Mammary epithelial cell (primary cell): ENCODE data around the gene CDH4.

Experiments
- EZH2 ChIP-seq: IDR thresholded peaks from 2 replicates; pipeline ENCODE4 v1.6.1; 2012; ENCODE audit warnings: low read length, inconsistent platforms, borderline replicate concordance
- TF ChIP-seq, protein P1 (sequence below), 2 donors: IDR thresholded peaks in 1 of 2; conservative IDR thresholded peaks in 1 of 2; 2 replicates each; pipeline ENCODE4 v1.5.1; 2011 to 2012; ENCODE audit warnings: inconsistent platforms in 2 of 2, low read length in 2 of 2, mild to moderate bottlenecking in 2 of 2, control low read depth in 1 of 2, low read depth in 1 of 2; ENCODE audit not compliant: insufficient read depth in 1 of 2; ENCODE audit errors: extremely low read depth in 1 of 2

DNA sequence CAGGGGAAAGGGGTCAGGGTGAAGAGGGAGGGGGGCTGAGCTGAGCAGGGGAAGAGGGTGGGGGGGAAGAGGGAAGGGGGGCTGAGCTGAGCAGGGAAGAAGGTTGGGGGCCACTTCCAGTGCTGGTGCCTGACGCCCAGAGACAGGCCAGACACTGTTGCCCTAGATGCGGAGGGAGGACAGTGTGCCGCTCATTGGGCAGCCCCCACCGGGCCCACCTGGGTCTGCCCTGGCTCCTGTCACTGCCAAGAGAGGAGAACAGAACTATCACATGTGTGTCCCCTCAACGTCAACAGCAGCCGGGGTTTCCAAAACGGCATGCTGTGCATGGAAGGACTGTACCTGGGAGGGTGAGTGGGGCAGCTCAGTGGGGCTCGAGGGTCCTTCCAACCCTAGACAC lies 342.1 kb downstream of the CDH4 start:
- TF ChIP-seq, protein P1, sequence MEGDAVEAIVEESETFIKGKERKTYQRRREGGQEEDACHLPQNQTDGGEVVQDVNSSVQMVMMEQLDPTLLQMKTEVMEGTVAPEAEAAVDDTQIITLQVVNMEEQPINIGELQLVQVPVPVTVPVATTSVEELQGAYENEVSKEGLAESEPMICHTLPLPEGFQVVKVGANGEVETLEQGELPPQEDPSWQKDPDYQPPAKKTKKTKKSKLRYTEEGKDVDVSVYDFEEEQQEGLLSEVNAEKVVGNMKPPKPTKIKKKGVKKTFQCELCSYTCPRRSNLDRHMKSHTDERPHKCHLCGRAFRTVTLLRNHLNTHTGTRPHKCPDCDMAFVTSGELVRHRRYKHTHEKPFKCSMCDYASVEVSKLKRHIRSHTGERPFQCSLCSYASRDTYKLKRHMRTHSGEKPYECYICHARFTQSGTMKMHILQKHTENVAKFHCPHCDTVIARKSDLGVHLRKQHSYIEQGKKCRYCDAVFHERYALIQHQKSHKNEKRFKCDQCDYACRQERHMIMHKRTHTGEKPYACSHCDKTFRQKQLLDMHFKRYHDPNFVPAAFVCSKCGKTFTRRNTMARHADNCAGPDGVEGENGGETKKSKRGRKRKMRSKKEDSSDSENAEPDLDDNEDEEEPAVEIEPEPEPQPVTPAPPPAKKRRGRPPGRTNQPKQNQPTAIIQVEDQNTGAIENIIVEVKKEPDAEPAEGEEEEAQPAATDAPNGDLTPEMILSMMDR (conservative IDR thresholded peaks at IDR 0.05 in 1 of 2, IDR thresholded peaks at IDR 0.05 in 1 of 2; ENCODE audit: extremely low read depth in 1 of 2, insufficient read depth in 1 of 2, low read depth in 1 of 2, low read length in 2 of 2): no peak
- TF ChIP-seq EZH2: no peak
